ENCODE data around the gene EMID1.

The EMID1 gene

DNA sequence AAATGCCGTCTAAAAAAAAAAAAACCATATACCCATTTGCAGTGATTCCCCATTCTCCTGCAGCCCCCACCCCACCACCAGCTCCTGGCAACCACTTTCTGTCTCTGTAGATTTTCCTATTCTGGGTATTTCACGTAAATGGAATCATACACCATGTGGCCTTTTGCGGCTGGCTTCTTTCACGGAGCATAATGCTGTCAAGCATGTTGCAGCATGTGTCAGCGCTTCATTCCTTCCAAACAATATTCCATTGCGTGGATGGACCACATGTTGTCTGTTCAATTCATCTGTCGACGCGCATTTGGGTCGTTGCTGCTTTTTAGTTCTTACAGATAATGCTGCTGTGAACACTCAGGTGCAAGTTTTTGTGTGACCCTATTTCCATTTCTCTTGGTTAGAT is 14.8 kb upstream of the EMID1 start:
- DNase-seq = peak in 2 of 10 donors; percentile 17 to 31
- intact Hi-C loops (cut with DNase I) = no loop called here

DNA sequence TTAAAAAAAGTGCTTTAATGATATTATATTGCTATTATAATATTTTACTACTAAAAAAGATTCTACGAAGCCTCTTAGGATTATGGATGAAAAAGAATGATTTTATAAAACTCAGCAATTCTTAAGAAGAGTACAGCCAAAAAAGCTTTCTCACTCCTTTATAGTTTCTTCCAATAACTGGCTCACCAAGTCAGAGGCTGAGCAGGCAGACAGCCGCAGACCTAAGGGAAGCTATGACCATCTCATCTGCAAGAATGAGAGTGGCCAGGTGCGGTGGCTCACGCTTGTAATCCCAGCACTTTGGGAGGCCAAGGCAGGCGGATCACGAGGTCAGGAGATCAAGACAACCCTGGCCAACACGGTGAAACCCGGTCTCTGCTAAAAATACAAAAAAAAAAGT is 12.7 kb upstream of the EMID1 start:
- intact Hi-C loops (cut with DNase I) = no loop called here
- DNase-seq = peak in 3 of 10 donors; percentile 30 to 48 (median 30)

DNA sequence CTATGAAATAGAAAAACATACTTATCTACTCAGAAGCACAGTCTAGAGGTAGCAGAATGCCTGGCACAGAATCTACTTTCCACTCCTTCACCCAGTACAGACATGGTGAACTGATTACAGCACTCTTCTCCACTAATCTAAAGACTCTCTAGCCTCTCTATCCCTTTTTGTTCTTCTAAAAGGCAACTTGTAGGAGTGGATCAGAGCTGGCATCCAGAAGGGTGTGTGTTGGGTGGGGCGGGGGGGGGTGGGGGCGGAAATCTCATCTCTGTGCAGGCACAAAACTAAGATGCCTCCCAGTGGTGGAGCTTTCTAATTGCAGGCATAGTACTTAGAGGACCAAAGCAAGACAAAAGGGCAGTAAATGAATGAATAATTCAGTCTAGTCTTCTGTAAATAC is 11.5 kb upstream of the EMID1 start:
- no peak for DNase-seq
- intact Hi-C loops (cut with DNase I) = no loop called here

DNA sequence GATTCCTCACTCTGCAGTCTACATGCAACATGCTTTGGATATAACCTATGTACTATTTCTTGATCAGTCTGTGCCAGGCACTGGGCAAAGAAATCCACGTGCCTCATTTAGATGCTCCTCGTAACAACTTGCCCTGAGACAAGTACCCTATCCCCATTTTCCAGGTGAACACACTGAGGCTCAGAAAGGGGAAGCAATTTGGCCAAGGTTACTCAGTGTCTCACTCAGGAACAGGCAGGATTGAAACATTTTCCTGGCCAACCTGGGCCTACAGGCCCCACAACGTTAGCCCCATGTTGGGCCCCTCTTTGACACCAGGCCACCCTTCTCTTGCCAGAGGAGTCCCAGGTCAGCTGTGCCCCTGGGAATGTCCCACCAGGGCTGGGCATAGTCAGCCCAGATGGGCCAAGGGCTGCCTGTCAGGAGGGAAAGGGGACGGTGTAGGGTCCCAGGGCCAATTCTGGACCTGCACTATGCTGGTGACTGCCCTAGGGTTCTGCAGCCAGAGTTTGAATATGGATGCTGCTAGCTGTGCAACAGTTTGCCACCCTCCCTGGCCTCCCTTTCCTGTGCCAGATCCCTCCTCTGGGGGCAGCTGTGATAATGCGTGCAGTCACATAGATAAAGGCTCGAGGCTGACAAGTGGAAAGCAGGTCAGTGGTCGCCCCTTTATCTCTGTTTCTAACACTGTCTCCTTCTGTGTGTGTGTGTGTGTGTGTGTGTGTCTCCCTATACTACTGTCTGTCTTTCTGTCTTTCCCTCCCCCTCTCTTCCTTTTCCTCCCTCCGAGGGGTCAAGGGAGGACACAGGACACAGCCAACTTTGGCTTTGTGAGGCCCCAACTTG is 10.4 kb upstream of the EMID1 start:
- intact Hi-C loops (cut with DNase I) = no loop called here
- DNase-seq = peak in 3 of 10 donors; percentile 13 to 64 (median 48)

DNA sequence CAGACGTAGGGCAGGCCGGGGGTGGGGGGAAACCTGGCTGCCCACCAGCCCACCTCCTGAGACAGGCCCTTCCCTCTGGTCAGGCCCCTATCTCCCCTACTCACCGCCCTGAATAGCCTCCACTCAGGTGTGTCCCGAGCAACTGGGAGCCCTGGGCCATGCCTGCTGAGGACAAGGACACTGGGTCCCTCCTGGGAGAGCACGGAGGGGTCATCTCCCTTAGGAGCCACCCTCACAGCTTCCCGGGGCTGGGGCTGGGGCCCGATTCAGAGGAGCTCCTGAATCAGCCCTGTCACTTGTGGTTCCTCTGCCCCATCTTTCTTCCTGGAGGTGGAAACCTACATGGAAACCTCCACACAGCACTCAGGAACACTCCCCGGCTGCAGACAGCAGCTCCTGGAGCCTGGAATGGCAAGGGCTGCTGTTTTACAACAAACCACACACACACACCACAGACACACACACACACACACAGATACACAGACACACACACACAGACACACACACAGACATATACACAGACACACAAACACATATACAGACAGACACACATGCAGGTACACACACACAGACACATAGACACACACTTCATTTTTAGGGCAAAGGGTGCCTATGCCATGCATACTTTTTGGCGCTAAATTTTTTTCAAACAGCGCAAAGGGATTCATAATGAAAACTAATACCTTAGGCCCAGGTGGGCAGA is 9.6 kb upstream of the EMID1 start:
- intact Hi-C loops (cut with DNase I) = no loop called here
- peak in 3 of 10 donors; percentile 30 to 52 (median 49) for DNase-seq

DNA sequence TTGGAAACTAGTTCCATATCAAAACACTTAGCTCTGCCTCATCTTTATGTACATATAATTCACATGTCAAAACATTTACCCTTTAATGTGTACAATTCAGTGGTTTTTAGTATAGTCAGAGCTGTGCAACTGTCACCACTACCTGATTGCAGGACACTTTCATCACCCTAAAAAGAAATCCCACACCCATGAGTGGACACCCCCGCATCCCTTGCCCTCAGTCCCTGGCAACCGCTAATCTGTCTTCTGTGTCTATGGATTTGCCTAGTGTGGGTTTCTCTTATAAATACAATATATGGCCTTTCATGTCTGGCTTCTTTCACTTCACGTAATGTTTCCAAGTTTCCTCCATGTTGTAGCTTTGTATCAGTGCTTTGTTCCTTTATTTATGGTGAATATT is 8.6 kb upstream of the EMID1 start:
- DNase-seq = peak in 1 of 10 donors; percentile 4
- intact Hi-C loops (cut with DNase I) = no loop called here

DNA sequence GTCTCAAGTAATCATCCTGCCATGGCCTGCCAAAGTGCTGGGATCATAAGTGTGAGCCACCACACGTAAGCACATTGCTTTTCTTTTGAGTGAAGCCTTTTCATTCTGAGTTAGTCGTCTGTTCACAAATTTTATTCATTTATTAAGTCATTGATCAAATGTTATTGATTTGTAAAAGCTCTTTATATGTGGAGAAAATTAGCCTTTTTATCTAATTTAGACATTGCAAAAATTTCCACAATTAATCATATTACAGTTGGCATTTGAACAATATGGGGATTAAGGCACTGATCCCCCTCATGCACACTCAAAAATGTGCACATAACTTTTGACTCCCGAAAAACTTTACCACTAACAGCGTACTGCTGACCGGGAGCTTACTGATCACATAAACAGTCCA is 7.5 kb upstream of the EMID1 start:
- intact Hi-C loops (cut with DNase I) = no loop called here
- peak in 2 of 10 donors; percentile 24 to 46 for DNase-seq

DNA sequence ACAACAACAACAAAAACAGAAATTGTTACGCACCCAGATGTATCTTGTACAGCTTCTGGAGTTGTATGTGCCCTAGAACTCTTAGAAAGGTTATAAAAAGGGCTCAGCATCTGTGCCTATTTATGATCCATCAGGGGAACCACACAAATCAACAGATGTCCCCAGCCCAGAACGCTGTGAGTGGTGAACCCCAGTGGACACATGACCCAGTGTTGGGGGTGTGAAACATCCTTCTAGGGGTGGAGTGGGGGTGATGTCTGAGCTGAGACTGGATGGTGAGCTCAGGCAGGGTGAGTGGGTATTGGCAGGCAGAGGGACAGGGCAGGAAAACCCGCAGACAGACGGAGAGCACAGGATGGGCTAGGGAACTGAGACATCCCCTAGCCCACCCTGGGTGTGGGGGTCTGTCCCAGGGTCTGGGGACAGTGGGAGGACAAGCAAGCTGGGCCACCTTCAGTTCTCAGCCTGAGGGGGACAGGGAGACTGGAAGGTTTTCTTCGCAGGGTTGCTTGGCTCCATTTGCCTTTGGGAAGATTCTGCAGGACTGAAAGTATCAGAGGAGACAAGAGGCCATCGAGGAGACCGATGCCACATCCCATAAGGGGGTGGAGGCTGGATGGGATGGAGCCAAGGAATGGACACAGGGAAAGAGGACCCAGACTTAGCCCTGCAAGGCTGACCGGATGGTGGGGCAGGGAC is 5.8 kb upstream of the EMID1 start:
- DNase-seq = peak in 3 of 10 donors; percentile 39 to 52 (median 42)
- intact Hi-C loops (cut with DNase I) = no loop called here

DNA sequence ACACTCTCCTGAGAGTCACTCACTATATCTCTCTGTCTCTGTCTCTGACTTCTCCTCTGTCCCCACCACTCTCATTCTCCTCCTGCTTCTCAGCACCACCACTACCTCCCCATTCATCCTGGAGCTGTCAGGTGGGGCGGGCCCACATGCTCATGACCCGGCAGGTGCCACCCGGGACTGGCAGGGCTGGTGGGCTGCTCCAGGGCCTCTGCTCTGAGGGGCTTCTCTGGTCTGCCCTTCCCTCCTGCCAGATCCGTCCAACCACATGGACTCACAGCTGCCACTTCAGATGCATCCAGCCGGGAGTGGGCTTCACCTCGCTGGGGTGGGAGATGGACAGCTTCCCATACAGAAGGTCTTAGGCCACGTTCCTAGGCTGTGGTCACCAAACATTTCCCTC is 4.8 kb upstream of the EMID1 start:
- intact Hi-C loops (cut with DNase I) = no loop called here
- DNase-seq = peak in 3 of 10 donors; percentile 32 to 72 (median 57)

DNA sequence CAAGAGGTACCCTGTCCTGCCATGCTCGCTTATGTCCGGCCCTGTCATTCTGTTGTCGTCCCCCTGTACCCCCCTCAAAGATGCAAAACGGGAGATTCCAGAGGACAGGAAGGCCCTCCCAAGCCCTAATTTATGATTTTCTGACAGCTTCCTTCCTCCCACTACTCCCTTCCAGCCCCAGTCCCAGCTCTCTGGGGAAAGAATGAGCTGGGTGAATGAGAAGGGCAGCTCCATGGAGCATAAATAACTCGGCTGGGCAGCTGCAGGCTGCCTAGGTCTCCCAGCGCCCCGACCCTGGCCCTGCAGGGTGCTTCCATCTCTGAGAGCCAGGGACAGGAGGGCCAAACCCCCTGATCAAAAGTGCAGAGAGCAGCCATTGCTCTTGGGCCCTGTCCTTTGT is 3.9 kb upstream of the EMID1 start:
- DNase-seq = peak in 3 of 10 donors; percentile 0 to 38 (median 28)

DNA sequence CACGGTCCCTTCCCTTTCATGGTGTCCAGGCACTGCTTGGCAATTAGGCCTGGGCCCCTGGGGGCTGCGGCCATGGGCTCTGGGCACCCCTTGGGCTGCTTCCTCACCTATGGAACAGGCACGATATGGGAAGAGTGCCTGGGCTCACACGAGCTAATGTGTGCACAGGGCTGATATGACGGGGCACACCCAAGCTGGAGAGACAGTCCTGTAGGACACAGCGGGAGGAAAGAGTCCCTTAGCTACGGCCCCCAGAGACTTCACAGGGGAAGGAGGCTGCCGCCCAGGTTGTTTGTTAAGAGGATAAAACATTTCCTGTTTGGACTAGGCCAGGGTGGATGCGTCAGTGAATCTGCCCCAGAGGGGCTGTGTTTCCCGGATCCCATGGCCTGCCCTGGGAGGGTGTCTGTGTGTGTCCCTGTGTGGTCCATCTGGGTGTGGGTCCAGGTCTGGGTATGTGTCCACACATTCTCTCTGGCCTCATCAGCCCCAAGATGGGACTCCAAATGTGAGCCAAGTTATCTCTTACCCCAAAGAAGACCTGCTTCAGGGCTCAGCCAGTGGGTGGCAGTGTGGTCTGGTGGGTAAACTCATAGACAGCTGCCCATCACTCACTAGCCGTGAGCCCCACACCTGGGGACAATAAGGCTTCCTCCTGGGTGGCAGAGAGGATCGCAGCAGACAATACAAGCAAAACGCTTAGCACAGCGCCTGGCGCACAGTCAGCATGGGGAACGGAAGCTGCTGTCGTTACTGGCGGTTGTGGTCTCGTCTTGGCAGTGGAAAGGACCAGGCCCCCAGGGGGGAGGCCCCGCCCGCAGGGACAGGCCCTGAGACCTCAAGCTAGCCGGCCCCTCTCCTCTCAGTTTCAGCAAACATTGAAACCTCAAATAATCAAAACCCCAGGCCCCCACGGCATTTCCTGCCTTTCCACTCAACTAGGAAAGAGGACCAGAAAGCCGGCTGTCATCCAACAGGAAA is 3.2 kb upstream of the EMID1 start:
- peak in 3 of 10 donors; percentile 59 to 90 (median 85) for DNase-seq
- intact Hi-C loops (cut with DNase I) = no loop called here

More for the DNA sequence above, 3.9 kb upstream of the EMID1 start:
- intact Hi-C loops (cut with DNase I) = no loop called here

DNA sequence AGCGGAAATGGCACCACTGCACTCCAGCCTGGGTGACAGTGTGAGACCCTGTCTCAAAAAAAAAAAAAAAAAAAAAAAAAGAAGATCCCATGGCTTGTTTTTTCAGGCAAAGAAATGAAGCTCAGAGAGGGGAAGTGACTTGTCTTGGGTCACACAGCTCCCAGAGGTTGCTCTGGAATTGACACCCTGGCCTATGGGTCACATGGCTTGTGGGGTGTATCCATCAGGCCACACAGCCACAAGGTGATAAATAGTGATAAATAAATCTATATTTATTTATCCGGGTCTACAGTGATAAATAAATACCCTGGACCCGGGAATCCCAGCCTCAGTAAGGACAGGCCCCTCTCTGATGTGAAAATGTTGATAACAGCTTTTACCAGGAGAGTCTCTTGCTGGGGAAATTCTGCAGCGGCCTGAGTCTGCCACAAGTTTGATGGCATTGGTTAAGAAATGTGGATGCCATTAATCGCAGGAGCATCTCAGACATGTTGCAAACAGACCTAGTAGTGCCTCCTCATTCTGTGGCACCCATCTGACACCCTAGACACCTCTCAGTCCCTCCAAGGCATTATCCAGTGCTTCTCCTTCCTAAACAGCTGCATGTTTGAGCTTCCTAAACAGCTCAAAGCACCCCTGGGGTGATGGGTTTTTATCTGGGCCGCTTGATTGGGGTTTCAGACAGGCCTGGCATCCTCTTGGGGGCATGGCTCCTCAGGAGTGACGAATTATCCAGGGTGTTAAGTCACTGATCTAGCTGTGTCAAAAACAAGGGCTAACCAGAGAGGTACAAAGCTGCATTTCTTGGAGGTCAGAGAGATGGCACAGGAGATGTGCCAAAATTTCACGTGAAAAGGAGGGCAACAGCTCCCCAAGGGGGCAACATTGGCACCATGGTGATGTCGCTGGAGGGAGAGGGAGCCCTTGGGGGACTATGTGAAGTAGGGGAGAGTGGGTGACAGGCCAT is 1.9 kb upstream of the EMID1 start:
- intact Hi-C loops (cut with DNase I) = no loop called here
- DNase-seq = peak in 2 of 10 donors; percentile 13 to 23

DNA sequence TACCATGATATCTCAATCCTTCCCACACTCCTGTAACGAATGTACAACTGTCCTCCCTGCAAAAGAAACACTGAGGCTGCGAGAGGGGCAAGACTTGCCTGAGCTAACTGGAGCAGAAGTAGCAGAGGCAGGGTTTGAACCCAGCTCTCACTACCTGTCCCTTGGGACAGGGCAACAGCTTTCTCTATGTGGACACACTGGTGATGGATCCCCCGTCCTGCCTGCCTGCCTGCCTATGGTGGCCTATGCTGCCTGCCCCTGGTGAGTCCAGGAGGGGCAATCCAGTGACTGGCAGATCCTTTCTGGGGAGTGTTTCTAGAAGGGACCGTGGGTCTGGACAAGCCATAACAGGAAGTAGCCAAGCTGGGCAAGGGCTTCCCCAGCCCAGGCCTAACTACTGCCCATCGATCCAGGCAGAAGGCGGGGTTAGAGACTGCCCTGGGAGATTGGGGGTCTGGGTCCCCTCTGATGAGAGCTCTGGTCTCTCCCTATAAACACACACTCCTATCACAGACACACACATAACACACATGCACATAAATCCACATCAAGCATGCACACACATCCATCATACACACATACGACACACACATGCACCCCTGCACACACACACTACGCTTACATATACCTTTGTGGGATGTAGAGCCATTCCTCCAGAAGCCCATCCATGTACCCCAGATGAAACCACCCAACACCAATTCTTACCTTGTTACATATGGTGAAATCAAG is 1.1 kb upstream of the EMID1 start:
- intact Hi-C loops (cut with DNase I) = no loop called here

DNA sequence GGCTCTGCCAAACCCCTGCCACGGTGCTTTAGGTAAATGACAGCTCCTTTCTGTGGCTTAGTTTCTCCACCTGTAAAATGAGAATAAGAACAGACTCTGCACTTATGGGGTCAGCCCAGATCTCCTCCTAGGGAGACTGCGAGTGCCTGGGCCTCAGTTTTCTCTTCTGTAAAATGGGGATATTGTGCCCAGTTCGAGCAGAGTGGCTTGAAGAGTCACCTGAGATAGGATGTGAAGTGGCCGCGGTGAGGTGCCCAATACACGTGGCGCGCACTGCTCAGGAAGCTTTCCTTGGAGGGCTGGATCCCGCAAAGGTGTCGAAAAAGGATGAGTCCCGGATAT is 473 bp upstream of the EMID1 start:
- no peak for DNase-seq
- intact Hi-C loops (cut with DNase I) = no loop called here

More for the DNA sequence above, 1.1 kb upstream of the EMID1 start:
- DNase-seq = no peak

DNA sequence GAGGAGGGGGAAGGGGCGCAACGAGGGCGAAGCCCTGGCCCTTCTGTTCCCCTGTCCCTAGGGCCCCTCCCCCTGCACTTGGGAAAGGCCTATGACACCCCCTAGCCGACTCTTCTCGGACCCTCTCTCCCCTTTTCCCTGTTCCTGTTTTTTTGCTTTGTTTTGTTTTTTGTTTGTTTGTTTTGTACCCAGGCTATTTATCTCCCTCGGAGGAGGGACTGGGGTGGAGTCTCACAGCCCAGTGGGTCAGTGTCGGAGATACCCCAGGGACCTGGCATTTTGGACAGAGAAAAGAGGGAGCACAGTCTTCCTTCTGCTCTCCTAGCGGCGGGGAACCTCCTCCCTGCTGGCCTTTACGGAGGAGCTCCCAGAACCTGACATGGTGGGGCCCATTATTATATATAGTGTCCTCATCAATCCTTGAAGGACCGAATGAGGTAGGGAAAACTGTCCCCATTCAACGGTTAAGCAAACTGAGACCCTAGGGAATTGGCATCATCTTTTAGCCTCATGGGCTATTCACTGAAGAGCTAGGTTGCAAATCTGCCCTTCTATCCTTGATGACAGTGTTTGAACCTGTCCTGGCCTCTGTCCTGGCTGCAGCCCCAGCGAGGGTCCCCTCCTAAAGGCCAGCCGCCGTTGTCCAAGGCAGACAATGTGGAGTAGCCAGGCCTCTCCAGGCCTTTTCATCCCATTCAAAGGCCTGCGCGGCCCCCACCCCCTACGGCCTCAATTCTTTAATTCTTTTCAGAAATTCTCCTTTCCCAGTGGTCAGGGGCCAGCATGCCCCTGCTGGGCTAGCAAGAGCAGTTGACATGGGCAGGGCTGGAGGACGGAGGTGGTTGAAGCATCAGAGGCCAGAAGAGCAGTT is 911 bp downstream of the EMID1 start:
- no peak for DNase-seq
- intact Hi-C loops (cut with DNase I) = no loop called here

DNA sequence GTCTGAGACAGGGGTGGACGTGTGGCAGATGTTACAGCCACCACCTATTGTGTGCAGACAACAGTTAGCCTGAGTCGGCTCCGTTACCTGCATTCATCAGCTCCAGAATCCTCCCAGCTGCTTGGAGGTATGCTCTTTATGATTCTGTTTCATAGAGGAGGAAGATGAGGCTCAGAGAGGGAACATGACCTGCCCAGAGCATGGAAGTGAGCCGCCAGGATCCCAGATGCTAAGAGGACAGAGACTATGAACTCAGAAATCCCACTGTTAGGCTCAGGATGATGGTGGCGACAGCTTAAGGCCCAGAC is 1.5 kb downstream of the EMID1 start:
- intact Hi-C loops (cut with DNase I) = no loop called here

More for the DNA sequence above, 1.5 kb downstream of the EMID1 start:
- DNase-seq = no peak

Measured in posterior cingulate gyrus (tissue), 11 donors.